DND-41 (cell line): ENCODE results near the gene GPR39.

Experiments used
- ATAC-seq: fragments of 200-7000 bp; cut with Tn5 transposase; 3 replicates; pipeline ENCODE4 v1.9.1; 2021; ENCODE audit warnings: low read depth; ENCODE audit not compliant: insufficient read depth
- DNase-seq: peaks from one replicate; pipeline ENCODE4 v3.0.0-alpha.2; 2020
- H2AFZ ChIP-seq: 2 replicates; pipeline ENCODE4 v1.6.0; 2012; ENCODE audit warnings: low read depth, low read length
- H3K27ac ChIP-seq: 2 replicates; pipeline ENCODE4 v1.5.1; 2012; ENCODE audit warnings: low read length, inconsistent platforms
- H3K27me3 ChIP-seq: fragments of 200-600 bp; sonication (generic); 2 replicates; pipeline ENCODE4 v1.6.0; 2012; ENCODE audit warnings: low read length, mild to moderate bottlenecking, inconsistent platforms; ENCODE audit not compliant: insufficient read depth, poor library complexity
- H3K36me3 ChIP-seq: 2 replicates; pipeline ENCODE4 v1.5.1; 2012; ENCODE audit warnings: low read length, inconsistent platforms; ENCODE audit not compliant: insufficient read depth
- H3K4me1 ChIP-seq: 2 replicates; pipeline ENCODE4 v1.5.1; 2012; ENCODE audit warnings: mild to moderate bottlenecking, low read length; ENCODE audit not compliant: insufficient read depth
- H3K4me2 ChIP-seq: 2 replicates; pipeline ENCODE4 v1.6.0; 2012; ENCODE audit warnings: mild to moderate bottlenecking, moderate library complexity, low read length, inconsistent platforms; ENCODE audit not compliant: insufficient read depth
- H3K4me3 ChIP-seq, 2 experiments: fragments of 200-600 bp in 1 of 2; shearing (Covaris generic) in 1 of 2; 2 replicates each; pipeline ENCODE4 v1.5.1; 2012 to 2016; ENCODE audit warnings: inconsistent platforms in 2 of 2, low read length in 2 of 2, mild to moderate bottlenecking in 2 of 2, low read depth in 1 of 2, moderate library complexity in 1 of 2
- H3K79me2 ChIP-seq: 2 replicates; pipeline ENCODE4 v1.6.0; 2012; ENCODE audit warnings: low read length, inconsistent platforms; ENCODE audit not compliant: insufficient read depth
- H3K9ac ChIP-seq: 2 replicates; pipeline ENCODE4 v1.6.0; 2012; ENCODE audit warnings: low read depth, mild to moderate bottlenecking, inconsistent platforms, low read length, moderate library complexity
- H3K9me3 ChIP-seq: 2 replicates; pipeline ENCODE4 v1.5.1; 2012; ENCODE audit warnings: low read length, moderate library complexity, mild to moderate bottlenecking, inconsistent platforms; ENCODE audit not compliant: insufficient read depth, severe bottlenecking
- H4K20me1 ChIP-seq: 2 replicates; pipeline ENCODE4 v1.6.0; 2012; ENCODE audit warnings: low read length; ENCODE audit not compliant: insufficient read depth
- EZH2 ChIP-seq: IDR thresholded peaks from 3 replicates; pipeline ENCODE4 v1.6.1; 2012; ENCODE audit warnings: borderline replicate concordance, low read depth, mild to moderate bottlenecking, moderate library complexity, low read length, inconsistent platforms; ENCODE audit not compliant: severe bottlenecking
- TF ChIP-seq, protein P1 (sequence below): IDR thresholded peaks from 2 replicates; pipeline ENCODE4 v1.5.1; 2012; ENCODE audit warnings: borderline replicate concordance, low read length, moderate library complexity, mild to moderate bottlenecking; ENCODE audit not compliant: poor library complexity, severe bottlenecking; ENCODE audit errors: extremely low read depth

The GPR39 gene

DNA sequence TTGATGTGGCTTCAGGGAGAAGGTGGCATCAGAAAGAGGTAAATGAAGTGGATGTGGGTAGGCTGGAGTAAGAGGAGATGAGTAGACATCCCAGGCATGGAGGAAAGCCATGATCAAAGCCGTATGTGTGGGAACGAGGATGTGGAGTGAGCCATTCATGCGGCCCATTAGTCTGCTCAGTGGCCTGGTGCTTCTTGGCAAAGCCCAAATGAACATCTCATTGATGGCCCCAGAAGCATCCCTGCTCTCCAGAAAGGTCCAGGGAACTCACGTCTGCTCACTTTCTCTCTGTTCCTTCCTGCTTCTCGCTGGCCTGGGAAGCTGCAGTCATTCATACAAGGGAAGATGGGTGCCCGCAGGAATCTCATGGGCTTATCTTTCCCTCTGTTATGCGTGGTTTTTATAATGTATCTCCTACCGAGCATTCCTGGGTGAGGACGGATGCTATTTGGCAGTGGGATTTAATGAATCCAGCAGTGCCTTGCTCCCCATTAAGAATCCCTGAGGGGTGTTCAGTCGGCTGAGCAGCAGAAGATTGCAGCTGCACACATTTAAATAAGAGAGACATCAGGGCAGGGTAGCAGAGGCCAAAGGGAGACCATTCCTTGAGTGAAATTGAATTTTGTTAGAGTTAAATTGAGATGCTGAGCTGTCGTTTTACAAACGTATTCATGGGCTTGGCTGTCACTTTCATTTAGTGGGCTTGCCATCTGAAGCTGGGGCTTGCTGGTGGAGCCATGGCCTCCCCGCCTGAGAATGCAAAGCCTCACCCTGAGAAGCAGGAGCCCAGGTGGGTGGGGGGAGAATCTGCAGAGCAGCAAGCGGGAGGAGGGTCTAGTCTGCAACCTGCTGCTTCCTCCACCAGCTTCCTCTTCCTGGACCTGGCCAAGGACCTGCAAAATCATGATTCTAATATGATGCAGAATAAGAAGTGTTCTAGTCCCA, 188.9 kb downstream of the GPR39 start:
- H3K4me1 ChIP-seq = no peaks in the 10 kb centered on the region
- H3K4me2 ChIP-seq = no peak overlapping the region
- H2AFZ ChIP-seq = no peak overlapping the region
- no peaks in the 10 kb centered on the region for H3K79me2 ChIP-seq
- H3K27ac ChIP-seq = no peak overlapping the region
- H3K4me3 ChIP-seq = no peak overlapping the region
- ATAC-seq (no peak), DNase-seq (no peak)
- TF ChIP-seq, protein P1, sequence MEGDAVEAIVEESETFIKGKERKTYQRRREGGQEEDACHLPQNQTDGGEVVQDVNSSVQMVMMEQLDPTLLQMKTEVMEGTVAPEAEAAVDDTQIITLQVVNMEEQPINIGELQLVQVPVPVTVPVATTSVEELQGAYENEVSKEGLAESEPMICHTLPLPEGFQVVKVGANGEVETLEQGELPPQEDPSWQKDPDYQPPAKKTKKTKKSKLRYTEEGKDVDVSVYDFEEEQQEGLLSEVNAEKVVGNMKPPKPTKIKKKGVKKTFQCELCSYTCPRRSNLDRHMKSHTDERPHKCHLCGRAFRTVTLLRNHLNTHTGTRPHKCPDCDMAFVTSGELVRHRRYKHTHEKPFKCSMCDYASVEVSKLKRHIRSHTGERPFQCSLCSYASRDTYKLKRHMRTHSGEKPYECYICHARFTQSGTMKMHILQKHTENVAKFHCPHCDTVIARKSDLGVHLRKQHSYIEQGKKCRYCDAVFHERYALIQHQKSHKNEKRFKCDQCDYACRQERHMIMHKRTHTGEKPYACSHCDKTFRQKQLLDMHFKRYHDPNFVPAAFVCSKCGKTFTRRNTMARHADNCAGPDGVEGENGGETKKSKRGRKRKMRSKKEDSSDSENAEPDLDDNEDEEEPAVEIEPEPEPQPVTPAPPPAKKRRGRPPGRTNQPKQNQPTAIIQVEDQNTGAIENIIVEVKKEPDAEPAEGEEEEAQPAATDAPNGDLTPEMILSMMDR = no peak
- no peak for TF ChIP-seq EZH2
- H4K20me1 ChIP-seq = no peaks in the 10 kb centered on the region
- no peaks in the 10 kb centered on the region for H3K36me3 ChIP-seq
- no peak overlapping the region for H3K9ac ChIP-seq
- no peaks in the 10 kb centered on the region for H3K27me3 ChIP-seq
- no peaks in the 10 kb centered on the region for H3K9me3 ChIP-seq

DNA sequence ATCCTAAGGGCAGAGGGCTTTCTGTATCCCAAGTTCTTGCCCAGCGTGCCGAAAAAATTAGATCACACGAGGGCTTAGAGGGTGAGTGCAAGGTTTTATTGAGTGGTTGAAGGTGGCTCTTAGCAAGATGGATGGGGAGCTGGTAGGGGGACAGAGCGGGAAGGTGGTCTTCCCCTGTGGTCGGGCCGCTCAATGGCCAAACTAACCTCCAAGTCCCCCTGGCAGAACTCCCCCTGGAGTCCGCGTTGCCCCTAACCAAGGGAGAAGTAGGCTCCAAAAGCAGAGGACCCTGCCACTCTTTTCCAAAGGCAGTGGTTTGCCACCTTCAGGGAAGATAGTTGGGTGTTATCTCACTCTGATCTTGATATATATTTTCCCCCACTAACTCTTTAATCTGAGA, 190.0 kb downstream of the GPR39 start:
- H3K27me3 ChIP-seq = no peaks in the 10 kb centered on the region
- no peak overlapping the region for H2AFZ ChIP-seq
- ATAC-seq (no peak), DNase-seq (no peak)
- no peak for TF ChIP-seq EZH2
- TF ChIP-seq, protein P1 = no peak
- H3K9ac ChIP-seq = no peak overlapping the region
- H3K79me2 ChIP-seq = no peaks in the 10 kb centered on the region
- no peak overlapping the region for H3K4me2 ChIP-seq
- no peaks in the 10 kb centered on the region for H3K9me3 ChIP-seq
- no peaks in the 10 kb centered on the region for H3K4me1 ChIP-seq
- H3K36me3 ChIP-seq = no peaks in the 10 kb centered on the region
- no peak overlapping the region for H3K27ac ChIP-seq
- no peak overlapping the region for H3K4me3 ChIP-seq
- no peaks in the 10 kb centered on the region for H4K20me1 ChIP-seq

DNA sequence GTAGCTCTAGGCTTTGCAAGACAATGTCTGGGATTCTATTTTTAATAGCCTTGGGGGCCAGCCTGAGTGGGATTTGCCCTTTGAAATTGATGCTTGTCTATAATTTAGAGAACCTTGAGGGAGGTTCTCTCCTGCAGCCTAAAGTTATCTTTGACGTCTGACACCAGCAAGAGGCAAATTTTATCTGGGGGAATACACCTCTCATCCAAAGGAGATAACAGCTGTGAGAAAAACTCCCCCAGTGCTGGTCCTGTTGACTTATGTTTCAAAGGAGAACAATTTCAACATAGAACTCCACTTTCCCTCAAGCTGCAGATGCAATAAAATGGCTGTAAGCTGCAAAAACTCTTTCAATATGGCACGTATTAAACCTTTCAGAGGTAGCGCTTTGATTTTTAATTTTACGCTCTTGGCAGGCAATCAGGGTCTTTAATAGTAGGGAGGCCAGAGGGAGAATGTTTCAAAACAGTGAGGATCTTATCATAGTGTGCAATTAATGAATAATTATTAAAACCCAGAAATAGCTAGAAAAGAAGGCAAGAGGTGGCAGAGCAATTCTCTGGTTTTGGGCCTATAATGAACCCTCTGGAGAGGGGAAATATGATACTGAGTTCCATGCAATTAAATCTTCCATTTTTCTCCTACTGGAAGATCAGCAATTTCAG, 191.0 kb downstream of the GPR39 start:
- TF ChIP-seq, protein P1 = no peak
- TF ChIP-seq EZH2 = no peak
- Histone ChIP-seq H2AFZ (no peak overlapping the region), H3K4me2 (no peak overlapping the region), H3K9me3 (no peaks in the 10 kb centered on the region), H3K79me2 (no peaks in the 10 kb centered on the region), H3K27ac (no peak overlapping the region), H4K20me1 (no peaks in the 10 kb centered on the region), H3K4me1 (no peaks in the 10 kb centered on the region), H3K9ac (no peak overlapping the region), H3K4me3 (no peak overlapping the region), H3K36me3 (no peaks in the 10 kb centered on the region), H3K27me3 (no peaks in the 10 kb centered on the region)
- no peak for DNase-seq
- ATAC-seq = no peak
